Activated CD4-positive, alpha-beta T cell treated with anti-CD3 and anti-CD28 coated beads, Interleukin-2, Interleukin-4, amounts not matched to agents 100 ng/mL and 50 ng/mL, durations not matched to agents 16 hours and 8 hours (primary cell): ENCODE measurements around the gene SIRT3.

ENCODE experiments used
- DNase-seq: peaks from one replicate; pipeline ENCODE4 v3.0.0-alpha.2; 2020; ENCODE audit warnings: low spot score

The SIRT3 gene

GRCh38 chr11:270451-271318 lies 34.5 kb upstream of the SIRT3 start:
- no peak for DNase-seq

GRCh38 chr11:269146-269890 lies 33.2 kb upstream of the SIRT3 start:
- peak; percentile 88 for DNase-seq

DNA sequence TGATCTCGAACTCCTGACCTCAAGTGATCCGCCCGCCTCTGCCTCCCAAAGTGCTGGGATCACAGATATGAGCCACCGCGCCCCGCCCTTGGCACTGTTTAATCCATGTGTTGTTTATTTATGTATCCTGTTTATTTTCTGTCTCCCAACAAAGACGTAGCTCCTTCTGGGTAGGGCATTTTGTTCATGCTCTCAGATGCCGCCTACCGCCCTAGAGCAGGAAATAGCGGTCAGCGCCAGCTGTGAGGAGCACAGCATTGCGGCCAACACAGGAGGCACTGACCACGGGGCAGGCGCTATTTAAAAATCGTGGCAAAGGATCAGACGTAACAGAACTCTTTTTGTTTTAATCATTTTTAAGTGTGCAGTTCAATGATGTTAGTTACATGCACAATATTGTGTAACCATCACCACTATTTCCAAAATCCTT lies 32.6 kb upstream of the SIRT3 start:
- peak; percentile 57 for DNase-seq

- DNase-seq, result peak; percentile 22
Measured at GRCh38 chr11:267491-267994, 31.4 kb upstream of the SIRT3 start.

- DNase-seq, result no peak
Measured at GRCh38 chr11:266676-267439, 30.7 kb upstream of the SIRT3 start.

DNA sequence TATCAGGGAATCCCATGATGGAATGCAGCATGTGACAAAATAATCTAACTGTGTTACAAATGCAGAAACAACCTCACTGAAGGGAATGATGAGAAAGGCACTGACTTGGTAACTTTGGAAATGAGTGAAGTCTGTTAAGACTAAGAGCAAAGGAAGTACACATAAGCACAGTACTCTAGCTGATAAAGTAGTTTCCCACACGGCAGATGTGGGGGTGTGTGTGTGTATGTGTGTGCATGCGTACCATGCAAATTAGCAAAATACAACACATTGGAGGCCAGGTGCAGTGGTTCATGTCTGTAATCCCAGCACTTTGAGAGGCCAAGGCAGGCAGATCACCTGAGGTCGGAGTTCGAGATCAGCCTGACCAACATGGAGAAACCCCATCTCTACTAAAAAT lies 25.5 kb upstream of the SIRT3 start:
- no peak for DNase-seq

GRCh38 chr11:259413-259812 lies 23.3 kb upstream of the SIRT3 start:
- DNase-seq, result no peak

- DNase-seq, result no peak
Measured at GRCh38 chr11:257766-258493, 21.8 kb upstream of the SIRT3 start.

DNA sequence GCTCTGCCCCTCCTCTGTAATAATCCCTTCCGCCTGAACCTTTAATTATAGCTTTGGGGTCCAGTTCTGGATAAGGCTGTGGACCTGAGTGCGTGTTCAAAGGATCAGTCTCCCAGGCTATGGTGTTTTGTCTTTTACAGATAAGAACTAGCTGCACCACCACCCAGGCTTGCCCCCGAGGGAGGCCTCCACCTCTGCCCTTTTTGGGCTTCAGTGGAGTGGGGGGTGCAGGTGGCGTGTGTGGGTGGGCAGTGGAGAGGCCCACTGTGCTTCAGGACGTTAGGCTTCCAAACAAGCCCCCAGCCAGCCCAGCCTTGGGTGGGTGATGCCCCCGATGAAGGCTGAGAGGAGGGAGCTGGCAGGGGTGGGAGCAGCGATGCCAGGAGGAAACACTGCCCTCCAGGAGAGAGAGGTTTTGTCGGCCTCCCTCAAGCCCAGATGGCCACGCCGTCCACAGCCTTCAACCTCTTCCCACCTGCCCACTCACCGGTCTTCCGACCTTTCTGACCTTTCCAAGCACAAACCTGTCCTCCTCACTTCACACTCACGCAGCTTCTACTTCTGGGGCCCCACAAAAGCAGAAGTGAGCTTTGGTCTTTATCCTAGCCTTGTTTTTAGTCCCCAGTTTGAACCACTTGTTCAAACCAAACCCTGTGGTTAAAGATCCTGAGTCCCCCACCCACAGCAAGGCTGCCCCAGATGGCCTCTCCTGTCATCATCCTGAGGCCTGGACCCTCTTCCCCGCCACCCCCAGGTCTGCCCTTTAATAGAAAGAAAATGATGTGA lies 21.0 kb upstream of the SIRT3 start:
- no peak for DNase-seq

GRCh38 chr11:255816-256215 lies 19.7 kb upstream of the SIRT3 start:
- no peak for DNase-seq

DNA sequence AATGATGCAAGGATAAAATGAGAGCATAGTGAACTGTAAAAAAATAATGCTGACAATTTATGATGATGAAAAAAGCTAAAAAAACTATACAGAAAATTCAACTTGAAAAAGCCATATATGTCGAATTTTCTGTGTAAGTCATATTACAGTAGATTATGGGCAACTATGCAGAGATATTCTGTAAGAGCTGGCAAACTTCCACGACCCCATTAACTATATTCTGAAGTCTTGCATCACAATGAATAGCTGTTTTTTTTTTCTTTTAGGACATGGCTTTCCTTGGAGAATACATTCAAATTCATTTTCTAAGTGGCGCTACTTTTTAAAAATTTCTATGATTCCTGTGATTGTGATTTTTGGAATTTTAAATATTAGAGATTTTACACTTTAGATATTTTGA lies 19.0 kb upstream of the SIRT3 start:
- DNase-seq, result no peak

DNA sequence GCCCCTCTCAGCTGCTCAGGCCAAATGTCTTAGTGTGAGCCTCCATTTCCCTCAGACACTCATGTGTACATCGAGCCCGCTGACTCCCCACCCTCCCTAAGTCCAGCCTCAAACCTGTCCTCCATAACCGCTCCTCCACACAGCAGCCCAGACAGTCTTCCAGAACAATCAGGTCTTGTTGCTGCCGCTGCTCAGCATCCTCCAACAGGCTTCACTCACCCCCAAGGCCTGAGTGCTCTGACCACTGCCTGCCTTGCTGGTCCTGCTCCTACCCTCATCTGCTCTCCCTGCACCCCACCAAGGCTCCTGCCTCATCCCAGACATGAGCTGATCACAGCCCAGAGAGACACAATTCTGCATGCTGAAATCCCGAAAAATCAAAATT lies 17.7 kb upstream of the SIRT3 start:
- DNase-seq, result no peak

DNA sequence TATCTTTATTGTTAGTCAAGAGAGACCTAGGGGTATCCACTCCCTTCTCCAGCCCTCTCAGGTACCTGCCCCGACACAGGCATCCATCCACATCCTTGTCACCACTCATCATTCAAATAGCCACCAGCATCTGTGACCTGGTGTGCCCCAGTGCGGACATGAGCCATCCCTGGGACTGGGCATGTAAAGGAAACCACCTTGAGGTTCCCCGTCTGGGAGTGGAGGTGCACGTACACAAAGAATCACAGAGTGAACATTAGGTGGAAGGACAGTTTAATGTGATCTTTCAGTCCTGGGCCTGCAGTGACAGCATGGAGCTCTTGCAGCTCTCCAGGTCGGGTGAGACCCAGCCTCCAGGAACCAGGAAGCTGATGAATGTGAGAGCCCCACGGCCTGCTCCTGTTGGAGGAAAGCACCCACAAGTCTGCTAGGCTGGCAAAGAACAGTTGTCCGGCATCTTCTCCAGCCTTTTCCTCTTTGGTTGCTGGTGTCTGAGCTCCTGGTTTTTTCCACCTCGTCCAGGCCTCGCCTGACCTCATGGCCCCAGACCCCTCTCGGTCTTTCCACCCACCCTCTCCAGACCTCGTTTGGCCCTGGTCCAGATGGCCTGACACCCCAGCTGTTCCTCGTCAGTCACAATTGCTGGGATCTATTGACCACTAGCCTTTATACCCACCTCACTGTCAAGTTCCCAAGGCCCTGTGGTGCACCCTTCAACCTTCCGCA lies 17.2 kb upstream of the SIRT3 start:
- DNase-seq, result no peak

DNA sequence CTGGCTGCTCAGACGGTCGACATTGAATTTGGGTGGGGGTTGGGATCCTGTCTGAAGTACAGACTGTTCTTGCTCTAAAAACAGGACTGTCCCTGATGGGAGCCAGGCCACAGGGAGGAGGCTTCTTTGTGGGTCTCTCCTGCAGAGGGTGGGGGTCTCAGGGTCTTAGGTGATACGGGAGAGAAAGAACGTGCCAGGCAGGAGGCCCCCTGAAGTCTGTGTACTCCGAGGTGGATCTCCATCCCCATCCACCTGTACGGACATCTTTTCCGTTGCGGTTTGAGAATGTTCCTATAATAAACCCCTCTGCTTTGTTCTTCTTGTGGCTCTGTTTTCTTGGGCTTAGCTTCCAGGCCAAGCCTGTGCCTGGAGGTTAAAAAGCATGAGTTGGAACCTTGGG lies 16.5 kb upstream of the SIRT3 start:
- no peak for DNase-seq

DNA sequence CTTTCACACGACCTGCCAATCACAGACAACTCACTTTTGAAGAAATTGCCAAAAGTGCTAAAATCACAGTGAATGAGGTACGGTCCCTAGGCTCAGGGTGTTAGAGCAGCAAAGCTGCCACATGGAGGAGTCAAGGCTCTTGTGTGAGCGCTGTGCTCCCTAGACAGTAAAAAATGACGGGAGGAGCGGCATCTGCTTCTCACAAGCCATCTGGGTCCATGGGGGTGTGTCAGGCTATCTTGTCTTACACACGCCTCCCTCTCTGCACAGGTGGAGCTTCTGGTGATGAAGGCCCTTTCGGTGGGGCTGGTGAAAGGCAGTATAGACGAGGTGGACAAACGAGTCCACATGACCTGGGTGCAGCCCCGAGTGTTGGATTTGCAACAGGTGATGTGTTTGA lies 15.4 kb upstream of the SIRT3 start:
- no peak for DNase-seq

GRCh38 chr11:250740-251299 lies 14.7 kb upstream of the SIRT3 start:
- peak; percentile 62 for DNase-seq

- no peak for DNase-seq
Measured at GRCh38 chr11:250274-250673, 14.1 kb upstream of the SIRT3 start.

DNA sequence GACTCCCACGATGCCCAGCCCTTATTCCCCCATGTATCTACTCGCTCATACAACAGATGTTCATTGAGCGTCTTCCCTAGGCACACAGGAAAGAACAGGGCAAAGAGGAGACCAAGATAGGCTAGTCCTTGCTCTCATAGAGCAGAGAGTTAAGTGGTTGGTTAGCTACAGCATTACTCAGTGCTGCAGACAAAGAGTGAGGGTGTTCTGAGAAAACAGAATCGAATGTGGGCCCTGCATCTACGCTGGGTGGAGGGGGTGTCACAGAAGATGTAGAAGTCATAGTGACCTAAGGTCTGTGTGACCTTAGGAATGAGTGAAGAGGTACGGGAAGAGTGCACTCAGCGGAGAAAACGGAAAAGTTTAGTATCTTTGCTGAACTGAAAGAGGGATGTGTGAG lies 12.9 kb upstream of the SIRT3 start:
- no peak for DNase-seq

- no peak for DNase-seq
Measured at GRCh38 chr11:244376-244775, 8.2 kb upstream of the SIRT3 start.

DNA sequence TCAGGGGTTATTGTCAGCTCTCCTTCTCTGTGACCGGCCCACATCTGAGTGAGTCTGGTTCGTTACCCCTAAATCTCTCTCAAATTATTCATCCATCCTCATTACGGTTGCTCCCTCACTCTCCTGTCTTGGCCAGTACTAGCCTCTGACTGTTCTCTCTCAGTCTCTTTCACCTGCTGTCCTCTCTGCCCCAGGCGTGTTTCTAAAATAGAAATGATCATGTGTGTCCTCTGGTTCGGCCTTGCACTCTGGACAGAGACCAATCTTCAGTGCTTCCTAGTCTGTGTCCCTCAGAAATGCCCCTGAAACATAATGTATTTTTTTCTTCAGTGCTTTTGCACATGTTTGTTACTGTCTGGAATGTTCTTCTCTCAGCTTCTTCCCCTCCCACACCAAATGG lies 5.5 kb upstream of the SIRT3 start:
- no peak for DNase-seq
